GM12865 (cell line): ENCODE measurements around the gene PPP2R3A.
"Not testable (repeated sequence)": the region's sequence is repeated elsewhere in the genome, so short reads cannot be mapped to it uniquely, and the experiment has no call there.

Experiments used
- DNase-seq: peaks from one replicate; pipeline ENCODE4 v3.0.0; 2010; ENCODE audit warnings: low read depth
- H3K4me3 ChIP-seq: 2 replicates; pipeline ENCODE4 v1.5.1; 2011; ENCODE audit warnings: mild to moderate bottlenecking, low read depth, low read length, control low read depth
- TF ChIP-seq, protein P1 (sequence below): IDR thresholded peaks from 2 replicates; pipeline ENCODE4 v1.5.1; 2011; ENCODE audit warnings: low read length, control low read depth, low read depth, inconsistent platforms; ENCODE audit not compliant: insufficient read depth; ENCODE audit errors: missing control alignments

PPP2R3A gene

DNA sequence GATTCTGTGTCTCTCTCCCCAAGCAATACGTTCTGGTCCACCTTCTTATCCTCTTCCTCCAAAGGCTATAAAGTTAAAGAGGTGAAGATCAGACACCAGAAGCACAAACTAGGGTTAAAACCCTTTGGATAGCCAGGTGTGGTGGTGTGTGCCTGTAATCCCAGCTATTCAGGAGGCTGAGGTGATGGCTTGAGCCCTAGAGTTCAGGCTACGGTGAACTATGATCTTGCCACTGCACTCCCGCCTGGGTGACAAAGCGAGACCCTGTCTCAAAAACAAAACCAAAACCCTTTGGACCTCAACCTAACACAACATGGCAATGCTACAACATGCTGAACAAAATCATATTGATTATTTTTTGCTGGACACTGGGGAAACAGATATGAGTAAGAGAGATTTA is 187.4 kb downstream of the PPP2R3A start:
- DNase-seq: no peak
- TF ChIP-seq, protein P1, sequence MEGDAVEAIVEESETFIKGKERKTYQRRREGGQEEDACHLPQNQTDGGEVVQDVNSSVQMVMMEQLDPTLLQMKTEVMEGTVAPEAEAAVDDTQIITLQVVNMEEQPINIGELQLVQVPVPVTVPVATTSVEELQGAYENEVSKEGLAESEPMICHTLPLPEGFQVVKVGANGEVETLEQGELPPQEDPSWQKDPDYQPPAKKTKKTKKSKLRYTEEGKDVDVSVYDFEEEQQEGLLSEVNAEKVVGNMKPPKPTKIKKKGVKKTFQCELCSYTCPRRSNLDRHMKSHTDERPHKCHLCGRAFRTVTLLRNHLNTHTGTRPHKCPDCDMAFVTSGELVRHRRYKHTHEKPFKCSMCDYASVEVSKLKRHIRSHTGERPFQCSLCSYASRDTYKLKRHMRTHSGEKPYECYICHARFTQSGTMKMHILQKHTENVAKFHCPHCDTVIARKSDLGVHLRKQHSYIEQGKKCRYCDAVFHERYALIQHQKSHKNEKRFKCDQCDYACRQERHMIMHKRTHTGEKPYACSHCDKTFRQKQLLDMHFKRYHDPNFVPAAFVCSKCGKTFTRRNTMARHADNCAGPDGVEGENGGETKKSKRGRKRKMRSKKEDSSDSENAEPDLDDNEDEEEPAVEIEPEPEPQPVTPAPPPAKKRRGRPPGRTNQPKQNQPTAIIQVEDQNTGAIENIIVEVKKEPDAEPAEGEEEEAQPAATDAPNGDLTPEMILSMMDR: no peak
- no peak overlapping the region for H3K4me3 ChIP-seq

DNA sequence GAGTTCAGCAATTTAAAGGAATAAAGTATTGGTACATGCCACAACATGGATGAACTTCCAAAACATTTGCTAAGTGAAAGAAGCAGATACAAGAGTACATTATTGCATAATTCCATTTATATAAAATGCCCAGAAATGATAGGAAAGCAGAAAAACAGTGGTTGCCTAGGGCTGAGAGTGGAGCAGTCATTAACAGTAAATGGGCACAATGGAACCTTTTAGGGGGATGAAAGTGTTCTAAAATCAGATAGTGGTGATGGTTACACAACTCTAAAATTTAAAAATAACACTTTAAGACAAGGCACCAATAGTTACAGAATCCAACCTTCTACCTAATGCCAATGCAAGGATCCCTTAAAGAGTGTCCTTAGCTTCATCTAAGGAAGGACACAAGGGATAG is 196.0 kb downstream of the PPP2R3A start:
- TF ChIP-seq, protein P1: no peak
- no peak overlapping the region for H3K4me3 ChIP-seq
- DNase-seq: no peak

DNA sequence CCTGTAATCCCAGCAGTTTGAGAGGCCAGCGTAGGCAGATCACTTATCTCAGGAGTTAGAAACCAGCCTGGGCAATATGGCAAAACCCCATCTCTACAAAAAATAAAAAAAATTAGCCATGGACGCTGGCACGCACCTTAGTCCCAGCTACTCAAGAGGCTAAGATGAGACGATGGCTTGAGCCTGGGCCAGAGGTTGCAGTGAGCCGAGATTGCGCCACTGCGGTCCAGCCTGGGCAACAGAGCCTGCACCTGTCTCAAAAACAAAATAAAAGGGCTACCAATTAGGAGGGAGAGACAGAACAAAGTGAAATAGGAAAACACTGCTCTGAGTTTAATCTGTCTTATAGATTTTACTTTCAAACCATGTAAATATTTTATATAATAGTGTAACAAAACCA is 196.8 kb downstream of the PPP2R3A start:
- DNase-seq: no peak
- TF ChIP-seq, protein P1: no peak
- H3K4me3 ChIP-seq: no peak overlapping the region

DNA sequence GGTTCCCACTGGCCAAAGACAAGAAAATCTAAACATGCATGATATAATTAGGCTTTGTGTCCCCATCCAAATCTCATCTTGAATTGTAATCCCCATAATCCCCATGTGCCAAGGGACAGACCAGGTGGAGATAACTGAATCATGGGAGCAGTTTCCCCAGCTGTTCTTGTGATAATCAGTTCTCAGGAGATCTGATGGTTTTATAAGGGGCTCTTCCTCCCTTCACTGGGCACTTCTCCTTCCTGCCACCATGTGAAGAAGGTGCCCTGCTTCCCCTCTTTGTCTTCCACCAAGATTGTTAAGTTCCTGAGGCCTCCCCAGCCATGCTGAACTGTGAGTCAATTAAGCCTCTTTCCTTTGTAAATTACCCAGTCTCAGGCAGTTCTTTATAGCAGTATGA is 198.1 kb downstream of the PPP2R3A start:
- DNase-seq, H3K4me3 ChIP-seq: not testable (repeated sequence)

DNA sequence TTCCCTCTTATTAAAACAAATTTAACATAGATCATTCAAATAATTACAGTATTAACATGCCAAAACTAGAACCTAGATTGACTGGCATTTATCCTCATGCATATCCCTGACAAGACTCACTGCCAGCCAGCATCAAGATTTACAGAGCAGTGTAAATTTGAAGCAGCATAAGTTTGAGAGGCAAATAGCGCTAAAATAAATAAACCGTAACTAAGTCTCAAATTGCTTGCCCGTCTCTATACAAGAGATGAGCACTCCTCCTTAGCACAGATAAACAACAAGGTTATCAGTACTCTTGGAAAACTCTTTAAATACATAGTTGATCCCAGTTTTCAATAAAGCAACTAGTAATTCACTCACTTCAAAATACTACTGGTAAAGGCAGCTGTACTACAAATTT is 201.0 kb downstream of the PPP2R3A start:
- H3K4me3 ChIP-seq: no peak overlapping the region
- TF ChIP-seq, protein P1: no peak
- DNase-seq: no peak

DNA sequence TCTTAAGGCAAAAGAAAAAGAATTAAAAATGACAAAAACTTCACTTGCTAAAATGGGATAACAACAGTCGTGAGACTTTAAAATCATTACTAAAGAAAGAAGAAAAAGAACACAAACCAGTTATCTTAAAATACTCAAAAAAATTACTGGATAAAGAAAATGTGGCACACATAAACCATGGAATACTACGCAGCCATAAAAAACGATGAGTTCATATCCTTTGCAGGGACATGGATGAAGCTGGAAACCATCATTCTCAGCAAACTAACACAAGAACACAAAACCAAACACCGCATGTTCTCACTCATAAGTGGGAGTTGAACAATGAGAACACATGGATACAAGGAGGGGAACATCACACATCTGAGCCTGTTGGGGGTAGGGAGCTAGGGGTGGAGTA is 202.7 kb downstream of the PPP2R3A start:
- H3K4me3 ChIP-seq, DNase-seq: not testable (repeated sequence)

DNA sequence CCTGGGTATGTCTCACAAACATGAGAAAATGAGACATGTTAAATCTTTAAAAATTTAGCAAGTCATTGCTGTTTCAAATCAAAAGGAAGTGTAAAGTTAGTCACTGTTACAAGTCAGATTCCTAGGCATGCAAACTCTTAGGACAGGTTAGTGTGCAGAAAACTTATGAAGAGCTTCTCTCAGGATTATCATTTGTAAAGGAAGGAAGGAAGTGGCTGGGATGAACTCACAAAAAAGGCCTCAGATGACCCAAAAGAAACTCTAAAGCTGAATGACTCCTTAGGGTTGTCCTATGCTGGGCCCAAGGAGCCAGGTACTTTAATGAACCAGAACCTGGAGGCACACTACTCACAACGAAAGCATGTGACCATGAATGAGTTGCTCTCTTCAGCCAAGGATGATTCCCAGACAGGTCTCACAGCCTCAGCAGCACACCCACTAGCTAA is 205.6 kb downstream of the PPP2R3A start:
- no peak for DNase-seq
- TF ChIP-seq, protein P1: no peak
- no peak overlapping the region for H3K4me3 ChIP-seq

DNA sequence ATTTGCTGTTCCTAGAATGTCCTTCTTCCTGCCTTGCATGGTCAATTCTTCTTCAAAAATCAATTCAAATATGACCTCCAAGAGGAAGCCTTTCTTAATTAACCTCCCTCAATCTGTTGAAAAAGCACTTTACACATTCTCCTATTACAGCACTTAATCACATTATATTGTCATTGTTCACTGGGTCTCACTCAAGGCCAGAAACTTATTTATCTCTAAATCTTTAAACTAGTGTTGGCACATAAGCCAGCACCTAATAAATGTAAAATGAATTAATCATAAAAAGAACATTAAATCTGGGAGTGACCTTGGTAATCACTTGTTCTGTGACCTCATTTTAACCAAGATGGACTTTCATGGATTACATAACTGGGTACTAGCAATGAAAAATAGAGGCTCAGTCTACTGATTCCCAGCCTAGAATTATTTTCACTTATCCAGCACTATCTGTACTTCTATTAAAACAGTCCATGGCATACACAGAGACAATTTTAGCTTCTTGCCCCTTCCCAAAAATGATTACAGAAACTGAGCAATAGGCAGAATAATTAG is 208.5 kb downstream of the PPP2R3A start:
- DNase-seq: no peak
- TF ChIP-seq, protein P1: no peak
- no peak overlapping the region for H3K4me3 ChIP-seq
